Measurements from ENCODE around the gene RABL6. TPM values are rescaled to one million over a fixed set of nuclear protein-coding genes. Genes with fewer than 3 reads are reported as not detected.

The RABL6 gene
- total RNA-seq, 4 donors from 2014 or later, result 54.9 to 70.7 (median 61.5) TPM

DNA sequence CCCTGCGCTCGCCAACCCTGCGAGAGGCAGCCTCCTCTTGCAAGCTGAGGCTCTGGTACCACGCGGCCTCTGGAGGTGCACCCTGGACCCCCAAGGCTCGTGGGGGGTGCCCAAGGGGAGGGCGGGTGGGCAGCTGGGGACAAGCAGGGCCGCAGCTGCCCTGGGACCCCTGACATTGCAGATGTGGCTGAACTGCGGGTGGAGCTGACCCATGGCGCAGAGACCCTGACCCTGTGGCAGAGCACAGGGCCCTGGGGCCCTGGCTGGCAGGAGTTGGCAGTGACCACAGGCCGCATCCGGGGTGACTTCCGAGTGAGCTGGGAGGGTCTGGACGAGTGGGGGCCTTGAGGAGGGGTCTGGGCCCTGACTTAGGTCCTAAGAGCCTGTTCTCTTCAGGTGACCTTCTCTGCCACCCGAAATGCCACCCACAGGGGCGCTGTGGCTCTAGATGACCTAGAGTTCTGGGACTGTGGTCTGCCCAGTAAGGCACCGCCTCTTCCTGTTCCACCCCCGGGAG, 45.9 kb downstream of the RABL6 start:
- no peak overlapping the region for H3K27ac ChIP-seq
- no peak for DNase-seq
- intact Hi-C loops (cut with DNase I), result loop anchor here (10.0 kb wide), 1 partner anchor 91 kb away; the partner anchor contains the start of genes C8G and FBXW5
- no peaks in the 10 kb centered on the region for H3K9me3 ChIP-seq
- TF ChIP-seq, protein P1, sequence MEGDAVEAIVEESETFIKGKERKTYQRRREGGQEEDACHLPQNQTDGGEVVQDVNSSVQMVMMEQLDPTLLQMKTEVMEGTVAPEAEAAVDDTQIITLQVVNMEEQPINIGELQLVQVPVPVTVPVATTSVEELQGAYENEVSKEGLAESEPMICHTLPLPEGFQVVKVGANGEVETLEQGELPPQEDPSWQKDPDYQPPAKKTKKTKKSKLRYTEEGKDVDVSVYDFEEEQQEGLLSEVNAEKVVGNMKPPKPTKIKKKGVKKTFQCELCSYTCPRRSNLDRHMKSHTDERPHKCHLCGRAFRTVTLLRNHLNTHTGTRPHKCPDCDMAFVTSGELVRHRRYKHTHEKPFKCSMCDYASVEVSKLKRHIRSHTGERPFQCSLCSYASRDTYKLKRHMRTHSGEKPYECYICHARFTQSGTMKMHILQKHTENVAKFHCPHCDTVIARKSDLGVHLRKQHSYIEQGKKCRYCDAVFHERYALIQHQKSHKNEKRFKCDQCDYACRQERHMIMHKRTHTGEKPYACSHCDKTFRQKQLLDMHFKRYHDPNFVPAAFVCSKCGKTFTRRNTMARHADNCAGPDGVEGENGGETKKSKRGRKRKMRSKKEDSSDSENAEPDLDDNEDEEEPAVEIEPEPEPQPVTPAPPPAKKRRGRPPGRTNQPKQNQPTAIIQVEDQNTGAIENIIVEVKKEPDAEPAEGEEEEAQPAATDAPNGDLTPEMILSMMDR (IDR thresholded peaks at IDR 0.05), result no peak
- TF ChIP-seq POLR2A (IDR thresholded peaks at IDR 0.05), result no peak
- H3K4me3 ChIP-seq, result no peak overlapping the region
- no peaks in the 10 kb centered on the region for H3K27me3 ChIP-seq
- peaks cover 0 to 18% (median 5%) of the 10 kb centered on the region in 3 donors for H3K36me3 ChIP-seq
- peaks cover 18 to 44% (median 23%) of the 10 kb centered on the region in 3 donors for H3K4me1 ChIP-seq
- WGBS, 2 donors, result 90% methylated on average over 2 of the region's 18 CpGs; no CpG with 5 or more reads in 1 of the 2 donors

DNA sequence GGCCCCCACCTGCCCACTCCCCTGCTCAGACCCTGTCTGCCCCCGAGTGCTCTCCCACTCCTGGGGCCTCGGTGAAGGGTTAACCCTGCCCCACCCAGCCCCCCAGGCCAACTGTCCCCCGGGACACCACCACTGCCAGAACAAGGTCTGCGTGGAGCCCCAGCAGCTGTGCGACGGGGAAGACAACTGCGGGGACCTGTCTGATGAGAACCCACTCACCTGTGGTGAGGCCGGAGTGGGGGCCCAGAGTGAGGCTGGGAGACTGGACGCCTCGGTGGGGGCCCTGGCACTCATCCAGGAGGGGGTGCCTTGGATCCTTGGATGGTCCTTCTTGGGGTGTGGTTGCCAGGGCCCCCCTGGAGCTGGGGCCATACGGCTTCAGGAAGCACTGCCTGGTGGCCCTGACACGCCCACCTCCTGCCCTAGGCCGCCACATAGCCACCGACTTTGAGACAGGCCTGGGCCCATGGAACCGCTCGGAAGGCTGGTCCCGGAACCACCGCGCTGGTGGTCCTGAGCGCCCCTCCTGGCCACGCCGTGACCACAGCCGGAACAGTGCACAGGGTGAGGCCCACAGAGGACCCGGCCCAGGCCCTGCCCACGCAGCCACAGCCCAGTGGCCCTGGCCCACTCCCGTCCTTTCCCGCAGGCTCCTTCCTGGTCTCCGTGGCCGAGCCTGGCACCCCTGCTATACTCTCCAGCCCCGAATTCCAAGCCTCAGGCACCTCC, 46.5 kb downstream of the RABL6 start:
- intact Hi-C loops (cut with DNase I), result loop anchor here (10.0 kb wide), 1 partner anchor 91 kb away; the partner anchor contains the start of genes C8G and FBXW5
- H3K4me1 ChIP-seq, result peaks cover 24 to 50% (median 29%) of the 10 kb centered on the region in 3 donors
- 52 to 76% methylated on average over 5 to 11 of the region's 30 CpGs for WGBS, 2 donors

DNA sequence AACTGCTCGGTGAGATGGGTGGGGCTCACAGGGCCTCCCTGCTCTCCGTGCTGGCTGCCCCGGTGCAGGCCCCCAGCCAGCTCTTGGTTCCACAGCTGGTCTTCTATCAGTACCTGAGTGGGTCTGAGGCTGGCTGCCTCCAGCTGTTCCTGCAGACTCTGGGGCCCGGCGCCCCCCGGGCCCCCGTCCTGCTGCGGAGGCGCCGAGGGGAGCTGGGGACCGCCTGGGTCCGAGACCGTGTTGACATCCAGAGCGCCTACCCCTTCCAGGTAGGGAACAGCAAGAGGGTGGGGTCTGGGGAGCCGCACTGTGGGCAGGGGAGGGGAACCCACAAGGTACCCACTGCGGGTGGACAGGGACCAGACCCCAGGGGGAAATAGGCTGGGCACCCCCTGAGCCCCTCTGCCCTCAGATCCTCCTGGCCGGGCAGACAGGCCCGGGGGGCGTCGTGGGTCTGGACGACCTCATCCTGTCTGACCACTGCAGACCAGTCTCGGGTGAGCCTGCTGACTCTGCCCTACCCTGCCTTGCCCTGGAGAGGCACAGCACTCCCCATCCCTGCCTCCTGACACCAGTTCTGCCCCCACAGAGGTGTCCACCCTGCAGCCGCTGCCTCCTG, 47.2 kb downstream of the RABL6 start:
- WGBS, 2 donors, result 50% methylated on average over 2 of the region's 23 CpGs; no CpG with 5 or more reads in 1 of the 2 donors
- no peaks in the 10 kb centered on the region for H3K27me3 ChIP-seq
- peaks cover 0 to 22% (median 5%) of the 10 kb centered on the region in 3 donors for H3K36me3 ChIP-seq
- TF ChIP-seq, protein P1 (IDR thresholded peaks at IDR 0.05), result no peak
- TF ChIP-seq POLR2A (IDR thresholded peaks at IDR 0.05), result no peak
- no peaks in the 10 kb centered on the region for H3K9me3 ChIP-seq
- H3K4me1 ChIP-seq, result peaks cover 26 to 52% (median 30%) of the 10 kb centered on the region in 3 donors
- no peak overlapping the region for H3K27ac ChIP-seq
- intact Hi-C loops (cut with DNase I), result loop anchor here (10.0 kb wide), 1 partner anchor 90 kb away; the partner anchor contains the start of genes C8G and FBXW5
- DNase-seq, result no peak
- no peak overlapping the region for H3K4me3 ChIP-seq

More for the DNA sequence above, 46.5 kb downstream of the RABL6 start:
- Histone ChIP-seq H3K27me3 (no peaks in the 10 kb centered on the region), H3K4me3 (no peak overlapping the region), H3K36me3 (peaks cover 0 to 18% (median 5%) of the 10 kb centered on the region in 3 donors), H3K9me3 (no peaks in the 10 kb centered on the region), H3K27ac (no peak overlapping the region)
- no peak for DNase-seq
- TF ChIP-seq, protein P1 (IDR thresholded peaks at IDR 0.05), result no peak
- TF ChIP-seq POLR2A (IDR thresholded peaks at IDR 0.05), result no peak

DNA sequence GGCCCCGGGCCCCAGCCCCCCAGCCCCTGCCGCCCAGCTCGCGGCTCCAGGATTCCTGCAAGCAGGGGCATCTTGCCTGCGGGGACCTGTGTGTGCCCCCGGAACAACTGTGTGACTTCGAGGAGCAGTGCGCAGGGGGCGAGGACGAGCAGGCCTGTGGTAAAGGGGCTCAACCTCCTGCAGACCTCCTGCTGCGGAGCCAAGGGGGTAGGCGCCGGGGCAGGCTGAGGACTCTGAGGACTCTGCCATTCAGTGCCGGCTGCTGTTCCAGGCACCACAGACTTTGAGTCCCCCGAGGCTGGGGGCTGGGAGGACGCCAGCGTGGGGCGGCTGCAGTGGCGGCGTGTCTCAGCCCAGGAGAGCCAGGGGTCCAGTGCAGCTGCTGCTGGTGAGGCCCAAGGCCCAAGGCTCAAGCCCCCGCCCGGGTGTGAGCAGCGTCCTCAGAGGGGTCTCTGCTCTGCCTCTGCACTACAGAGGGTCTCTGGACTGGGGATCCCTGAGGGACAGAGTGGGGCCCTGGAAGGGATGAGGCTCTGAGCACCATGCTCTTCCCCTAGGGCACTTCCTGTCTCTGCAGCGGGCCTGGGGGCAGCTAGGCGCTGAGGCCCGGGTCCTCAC, 47.8 kb downstream of the RABL6 start:
- WGBS, 2 donors, result no CpG with 5 or more reads among the region's 26 CpGs

More for the DNA sequence above, 47.8 kb downstream of the RABL6 start:
- Histone ChIP-seq H3K9me3 (no peaks in the 10 kb centered on the region), H3K27ac (no peak overlapping the region), H3K4me3 (no peak overlapping the region), H3K36me3 (peaks cover 0 to 22% (median 5%) of the 10 kb centered on the region in 3 donors), H3K27me3 (no peaks in the 10 kb centered on the region), H3K4me1 (peaks cover 21 to 52% (median 24%) of the 10 kb centered on the region in 3 donors)
- no peak for TF ChIP-seq POLR2A (IDR thresholded peaks at IDR 0.05)
- TF ChIP-seq, protein P1 (IDR thresholded peaks at IDR 0.05), result no peak
- intact Hi-C loops (cut with DNase I), result loop anchor here (10.0 kb wide), 1 partner anchor 89 kb away; the partner anchor contains the start of genes C8G and FBXW5
- no peak for DNase-seq

Measured in esophagus squamous epithelium (tissue), 5 donors.